H54 (cell line): ENCODE data around the gene UBE2R2.
A peak's percentile ranks its signal among the peaks of the same experiment; 100 is the strongest.
"Not testable (repeated sequence)": the region's sequence is repeated elsewhere in the genome, so short reads cannot be mapped to it uniquely, and the experiment has no call there.

ENCODE experiments used
- DNase-seq: peaks from one replicate; pipeline ENCODE4 v3.0.0; 2011; ENCODE audit warnings: low spot score, mixed read lengths; ENCODE audit not compliant: insufficient read length
- FAIRE-seq: peaks from 3 replicates; lab custom pipeline; 2011; peaks lifted over from hg19 to GRCh38; lab: Jason Lieb, UNC
- POLR2A ChIP-seq: IDR thresholded peaks from 2 replicates; pipeline ENCODE4 v1.6.1; 2011; ENCODE audit warnings: low read depth, mild to moderate bottlenecking, low read length

UBE2R2 gene

DNA sequence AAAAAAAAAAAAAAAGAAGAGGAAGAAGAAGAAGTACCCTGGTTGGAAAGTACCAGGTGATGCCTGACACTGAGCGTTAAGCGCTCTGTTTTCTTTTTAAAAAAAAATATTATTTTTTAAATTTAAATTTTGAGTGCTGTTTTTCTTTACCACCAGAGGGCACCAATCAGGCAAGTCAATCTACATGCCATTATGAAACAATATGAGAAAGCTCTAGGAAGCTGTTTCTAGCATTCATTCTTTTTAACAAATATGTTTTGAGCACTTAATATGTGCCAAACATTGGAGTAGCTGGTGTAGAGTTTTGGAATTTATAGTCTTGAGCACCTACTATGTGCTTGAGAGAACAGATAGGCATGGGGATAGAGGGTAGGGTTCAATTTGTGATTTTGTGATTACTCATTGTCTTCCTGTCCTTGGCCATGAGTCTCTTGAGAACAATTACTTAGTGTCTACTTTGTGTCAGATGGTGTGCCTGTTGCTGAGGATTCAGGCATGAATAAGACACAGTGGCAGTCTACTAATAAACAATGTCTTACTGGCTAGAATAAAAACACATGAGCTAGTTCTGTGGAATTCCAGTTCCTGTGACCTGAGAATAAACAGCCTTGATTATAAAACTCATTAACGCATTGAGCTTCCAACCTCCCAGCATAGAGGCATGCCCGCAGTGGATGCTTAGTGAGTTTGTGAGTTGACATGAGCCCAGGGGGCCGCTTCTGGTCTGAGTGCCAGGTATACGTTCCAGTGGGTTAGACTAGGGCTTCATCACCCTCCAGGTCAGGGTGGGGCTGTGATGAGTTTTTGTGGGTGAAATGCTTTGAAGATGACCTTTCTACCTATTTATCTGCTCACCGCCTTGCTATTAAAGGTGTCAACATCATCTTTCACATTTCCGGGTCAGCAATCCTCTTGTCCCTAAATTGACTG, 3.0 kb upstream of the UBE2R2 start:
- no peak for TF ChIP-seq POLR2A
- FAIRE-seq (peak; percentile 92), DNase-seq (peak; percentile 62)

DNA sequence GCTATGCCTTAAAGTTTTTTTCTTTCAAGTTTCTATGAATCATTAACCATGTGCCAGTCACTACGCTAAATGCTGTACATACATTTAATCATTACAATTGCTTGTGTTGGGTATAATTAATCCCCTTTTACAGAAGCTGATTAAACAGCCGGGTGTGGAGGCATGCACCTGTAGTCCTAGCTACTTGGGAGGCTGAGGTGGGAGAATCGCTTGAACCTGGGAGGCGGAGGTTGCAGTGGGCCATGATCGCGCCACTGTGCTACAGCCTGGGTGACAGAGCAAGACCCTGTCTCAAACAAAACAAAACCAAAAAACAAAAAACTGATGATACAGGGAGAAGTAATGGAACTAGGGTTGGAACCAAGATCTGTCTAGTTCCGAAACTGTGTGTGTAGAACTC, 1.2 kb upstream of the UBE2R2 start:
- no peak for FAIRE-seq

DNA sequence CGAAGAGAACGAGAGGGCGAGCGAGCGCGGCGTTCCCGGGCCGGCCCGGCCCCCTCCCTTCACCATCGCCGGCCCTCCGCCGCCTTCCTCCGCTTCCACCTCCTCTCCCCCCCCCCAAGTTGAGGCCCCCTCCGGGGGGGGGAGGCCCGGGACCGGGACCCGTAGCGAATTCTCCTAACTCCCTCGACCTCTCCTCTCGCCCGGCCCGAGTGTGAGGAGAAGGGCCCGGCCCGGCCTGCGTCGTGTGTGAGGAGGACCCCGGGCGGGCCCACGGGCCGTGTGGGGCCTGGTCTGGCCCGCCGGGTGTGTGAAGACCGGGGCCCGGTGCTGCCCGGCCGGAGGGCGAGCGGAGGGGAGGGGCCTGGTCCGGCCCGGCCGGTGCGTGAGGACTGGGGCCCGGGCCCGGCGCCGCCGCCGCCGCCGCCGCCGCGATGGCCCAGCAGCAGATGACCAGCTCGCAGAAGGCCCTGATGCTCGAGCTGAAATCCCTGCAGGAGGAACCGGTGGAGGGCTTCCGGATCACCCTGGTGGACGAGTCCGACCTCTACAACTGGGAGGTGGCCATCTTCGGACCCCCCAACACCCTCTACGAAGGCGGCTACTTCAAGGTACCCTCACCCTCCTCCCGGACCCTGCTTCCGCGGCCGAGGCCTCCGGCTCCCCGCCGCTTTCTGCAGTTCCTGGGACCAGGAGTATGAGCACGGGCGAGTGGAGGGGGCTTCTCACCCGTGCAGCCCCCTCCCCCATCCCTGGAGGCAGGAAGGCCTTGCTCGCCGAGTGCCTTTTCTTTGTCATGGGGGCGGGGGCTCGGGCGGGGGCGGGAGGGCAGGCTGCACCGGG, 587 bp downstream of the UBE2R2 start:
- peak; percentile 35 for DNase-seq
- no peak for TF ChIP-seq POLR2A
- no peak for FAIRE-seq

More for the DNA sequence above, 1.2 kb upstream of the UBE2R2 start:
- no peak for TF ChIP-seq POLR2A
- no peak for DNase-seq

DNA sequence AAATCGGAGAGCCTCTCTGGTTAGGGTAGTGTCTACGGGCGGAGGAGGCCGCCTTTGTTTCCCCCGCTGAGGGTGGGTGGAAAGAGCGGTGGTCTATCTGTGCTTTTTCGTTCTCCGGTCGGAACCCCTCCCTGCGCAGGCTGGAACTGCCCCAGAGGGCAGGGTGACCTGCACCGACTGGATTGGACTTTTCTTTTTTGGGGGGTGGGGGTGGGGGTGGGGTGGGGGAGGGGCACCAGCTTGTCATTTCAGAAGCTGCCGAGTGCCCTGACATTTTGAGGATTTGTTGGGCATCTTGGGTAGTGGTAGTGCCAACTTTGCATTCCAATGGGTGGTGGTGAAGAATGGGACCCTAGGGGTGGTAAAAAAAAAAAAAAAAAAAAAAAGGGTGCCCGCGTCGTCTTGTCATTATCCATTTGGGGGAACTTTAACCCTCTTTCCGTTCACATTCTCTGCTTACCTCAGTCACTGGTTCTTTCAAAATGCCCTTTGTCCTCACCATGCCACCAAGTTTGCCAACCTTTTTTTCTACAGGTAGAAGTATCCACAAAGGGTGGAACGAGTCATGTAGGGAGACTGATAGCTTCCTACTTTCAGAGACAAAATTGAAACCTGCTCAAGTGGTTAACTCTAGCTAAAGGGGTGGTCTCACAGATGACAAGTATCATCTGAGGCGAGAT, 1.3 kb downstream of the UBE2R2 start:
- no peak for DNase-seq
- TF ChIP-seq POLR2A = no peak
- FAIRE-seq = peak; percentile 69

DNA sequence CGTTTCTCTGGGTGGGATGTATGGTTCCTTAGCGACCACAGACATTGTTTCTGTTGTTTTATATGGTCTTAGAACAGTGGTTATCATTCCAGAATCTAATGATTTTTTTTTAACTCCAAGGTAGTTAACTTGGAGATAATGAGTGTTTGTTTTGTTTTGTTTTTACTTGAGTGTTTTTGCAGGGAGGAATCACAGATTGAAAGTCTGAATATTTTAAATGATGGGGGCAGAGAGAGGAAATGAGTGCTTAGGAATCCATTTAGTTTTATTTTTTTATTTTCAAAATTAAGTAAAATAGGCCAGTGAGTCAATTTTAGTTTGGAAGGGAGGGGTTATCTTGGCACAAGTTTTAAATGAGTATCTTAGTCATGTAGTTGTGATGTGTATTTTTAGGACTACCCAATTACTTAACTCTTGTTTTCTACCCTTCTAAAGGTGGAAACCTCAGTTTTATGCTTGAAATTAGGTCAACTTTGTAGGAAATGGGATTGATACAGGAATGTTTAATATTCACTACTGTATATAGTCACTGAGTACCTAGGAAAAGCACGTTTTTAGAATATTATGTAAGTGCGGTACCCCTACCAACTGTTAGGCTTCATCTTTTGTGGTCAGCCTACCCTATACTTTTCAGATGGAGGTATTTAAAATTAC, 2.0 kb downstream of the UBE2R2 start:
- DNase-seq (no peak), FAIRE-seq (no peak)
- no peak for TF ChIP-seq POLR2A

DNA sequence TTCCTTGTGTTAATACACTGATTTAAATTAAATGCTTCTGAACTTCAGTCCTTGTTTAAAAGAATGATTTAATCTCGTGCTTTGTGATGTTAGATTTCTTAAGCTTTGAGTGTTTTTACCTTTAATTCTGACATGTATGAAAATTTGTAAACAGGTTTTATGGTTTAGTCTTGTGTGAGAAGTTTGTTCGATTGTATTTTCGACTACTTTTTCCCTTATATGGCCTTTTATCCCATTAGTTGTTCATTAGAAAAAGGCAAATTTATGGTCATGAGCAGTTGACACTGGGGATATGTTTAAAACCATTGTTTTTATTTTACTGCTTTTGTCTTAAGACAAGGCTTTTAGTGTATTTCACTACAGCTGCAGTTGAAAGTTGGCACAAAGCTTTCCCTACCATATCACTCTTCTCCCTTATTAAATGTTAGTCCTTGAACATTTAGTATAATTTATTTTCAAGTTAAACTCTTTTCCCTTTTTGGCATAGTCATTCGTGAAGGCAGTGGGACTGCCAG, 3.3 kb downstream of the UBE2R2 start:
- no peak for FAIRE-seq
- TF ChIP-seq POLR2A = no peak
- no peak for DNase-seq

DNA sequence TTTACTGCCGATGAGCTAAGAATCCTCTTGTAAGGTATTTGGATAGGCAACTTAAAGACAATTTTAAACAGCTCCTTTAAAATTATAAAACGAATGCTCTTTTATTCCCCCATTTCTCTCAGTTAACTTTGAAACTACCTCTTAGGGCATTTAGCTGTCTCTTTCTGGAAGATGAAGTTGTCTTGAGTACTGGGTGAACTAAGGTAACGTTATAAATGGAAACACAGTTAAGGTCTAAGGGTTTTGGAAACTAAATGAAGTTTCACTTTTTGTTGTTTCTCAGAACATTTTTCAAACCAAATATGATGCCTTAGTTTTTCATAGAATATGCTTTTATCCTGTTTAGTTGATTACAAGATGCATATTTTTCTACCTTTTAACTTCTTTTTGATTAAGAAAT, 6.8 kb downstream of the UBE2R2 start:
- DNase-seq = no peak
- TF ChIP-seq POLR2A = no peak
- no peak for FAIRE-seq

DNA sequence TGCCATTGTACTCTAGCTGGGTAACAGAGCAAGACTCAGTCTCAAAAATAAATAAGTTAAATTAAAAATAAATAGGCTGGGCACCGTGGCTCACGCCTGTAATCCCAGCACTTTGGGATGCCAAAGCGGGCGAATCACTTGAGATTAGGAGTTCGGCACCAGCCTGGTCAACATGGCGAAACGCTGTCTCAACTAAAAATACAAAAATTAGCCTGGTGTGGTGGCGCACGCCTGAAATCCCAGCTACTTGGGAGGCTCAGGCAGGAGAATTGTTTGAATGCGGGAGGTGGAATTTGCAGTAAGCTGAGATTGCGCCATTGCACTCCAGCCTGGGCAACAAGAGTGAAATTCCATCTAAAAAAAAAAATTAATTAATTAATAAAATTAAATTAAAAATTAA, 10.3 kb downstream of the UBE2R2 start:
- not testable (repeated sequence) for DNase-seq, FAIRE-seq

DNA sequence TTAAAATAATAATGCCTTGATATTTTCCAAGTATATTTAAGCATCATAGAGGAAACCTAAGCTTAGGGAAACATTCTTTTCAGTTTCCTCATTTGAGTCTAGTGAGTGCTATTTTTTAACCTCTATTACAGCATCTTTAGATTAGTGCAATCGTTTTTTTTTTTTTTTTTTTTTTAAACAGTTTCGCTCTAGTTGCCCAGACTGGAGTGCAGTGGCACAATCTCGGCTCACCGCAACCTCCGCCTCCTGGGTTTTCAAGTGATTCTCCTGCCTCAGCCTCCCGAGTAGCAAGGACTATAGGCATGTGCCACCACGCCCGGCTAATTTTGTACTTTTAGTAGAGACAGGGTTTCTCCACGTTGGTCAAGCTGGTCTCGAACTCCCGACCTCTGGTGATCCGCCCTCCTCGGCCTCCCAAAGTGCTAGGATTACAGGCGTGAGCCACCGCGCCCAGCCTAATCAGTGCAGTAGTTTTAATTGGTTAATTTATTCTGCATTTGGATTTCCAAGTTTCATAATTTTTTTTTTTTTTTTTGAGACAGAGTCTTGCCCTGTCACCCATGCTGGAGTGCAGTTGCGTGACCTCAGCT, 12.8 kb downstream of the UBE2R2 start:
- DNase-seq, FAIRE-seq: not testable (repeated sequence)

DNA sequence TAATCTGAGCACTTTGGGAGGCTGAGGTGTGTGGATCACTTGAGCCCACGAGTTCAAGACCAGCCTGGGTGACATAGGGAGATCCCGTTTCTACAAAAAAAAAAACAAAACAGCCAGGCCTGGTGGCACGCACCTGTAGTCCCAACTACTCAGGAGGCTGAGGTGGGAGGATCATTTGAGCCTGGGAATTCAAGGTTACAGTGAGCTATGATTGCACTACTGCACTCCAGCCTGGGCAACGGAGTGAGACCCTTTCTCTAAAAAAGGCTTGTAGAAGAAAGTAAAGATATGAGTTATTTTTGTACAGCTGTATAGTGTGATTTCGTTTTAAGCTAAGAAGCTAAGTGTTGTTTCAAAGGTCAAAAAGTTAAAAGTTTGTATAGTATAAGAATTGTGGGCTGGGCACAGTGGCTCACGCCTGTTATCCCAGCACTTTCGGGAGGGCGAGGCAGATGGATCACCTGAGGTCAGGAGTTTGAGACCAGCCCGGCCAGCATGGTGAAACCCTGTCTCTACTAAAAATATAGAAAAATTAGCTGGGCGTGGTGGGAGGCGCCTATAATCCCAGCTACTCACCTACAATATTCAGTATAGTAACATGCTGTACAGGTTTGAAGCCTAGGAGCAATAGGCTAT, 18.8 kb downstream of the UBE2R2 start:
- DNase-seq = no peak

DNA sequence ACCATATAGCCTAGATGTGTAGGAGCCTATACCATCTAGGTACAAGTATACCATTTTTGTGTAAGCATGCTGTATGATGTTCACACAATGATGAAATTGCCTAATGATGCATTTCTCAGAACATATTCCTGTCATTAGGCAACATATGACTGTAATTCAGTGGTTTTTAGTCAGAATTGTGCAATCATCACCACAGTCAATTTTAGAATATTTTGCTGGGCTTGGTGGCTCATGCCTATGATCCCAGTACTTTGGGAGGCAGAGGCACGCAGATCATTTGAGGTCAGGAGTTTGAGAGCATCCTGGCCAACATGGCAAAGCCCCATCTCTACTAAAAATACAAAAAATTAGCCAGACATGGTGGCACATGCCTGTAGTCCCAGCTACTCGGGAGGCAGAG, 19.3 kb downstream of the UBE2R2 start:
- peak; percentile 55 for FAIRE-seq
- not testable (repeated sequence) for DNase-seq

More for the DNA sequence above, 18.8 kb downstream of the UBE2R2 start:
- FAIRE-seq = no peak
- no peak for TF ChIP-seq POLR2A

DNA sequence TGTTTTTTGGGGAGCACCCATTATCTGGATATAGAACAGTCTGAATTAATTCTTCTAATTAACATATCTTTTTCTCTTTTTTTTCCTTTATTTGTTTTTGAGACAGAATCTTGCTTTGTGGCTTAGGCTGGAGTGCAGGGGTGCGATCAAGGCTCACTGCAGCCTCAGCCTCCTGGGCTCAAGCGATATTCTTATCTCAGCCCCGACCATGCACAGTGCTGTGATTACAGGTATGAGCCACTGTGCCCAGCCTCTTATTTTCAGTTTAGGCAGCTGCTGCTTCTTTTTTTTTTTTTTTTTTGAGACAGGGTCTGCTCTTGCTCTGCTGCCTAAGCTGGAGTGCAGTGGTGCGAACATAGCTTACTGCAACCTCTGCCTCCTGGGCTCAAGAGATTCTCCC, 20.2 kb downstream of the UBE2R2 start:
- TF ChIP-seq POLR2A = no peak
- FAIRE-seq = no peak
- DNase-seq = no peak
